ENCODE results near the gene RASGRP2. TPM values are rescaled to one million over a fixed set of nuclear protein-coding genes. Genes with fewer than 3 reads are reported as not detected.

The RASGRP2 gene
- total and polyA plus RNA-seq, 7 donors: 2.6 to 14.7 (median 8.0) TPM

GRCh38 chr11:64716473-64717267 lies 27.3 kb downstream of the RASGRP2 start:
- no peaks in the 10 kb centered on the region for H3K4me1 ChIP-seq
- H3K27ac ChIP-seq: no peak overlapping the region
- peaks cover 5 to 69% (median 25%) of the 10 kb centered on the region in 3 donors for H3K27me3 ChIP-seq (ENCODE audit: insufficient read depth in 3 of 3, low read length in 2 of 3)
- TF ChIP-seq, protein P1, sequence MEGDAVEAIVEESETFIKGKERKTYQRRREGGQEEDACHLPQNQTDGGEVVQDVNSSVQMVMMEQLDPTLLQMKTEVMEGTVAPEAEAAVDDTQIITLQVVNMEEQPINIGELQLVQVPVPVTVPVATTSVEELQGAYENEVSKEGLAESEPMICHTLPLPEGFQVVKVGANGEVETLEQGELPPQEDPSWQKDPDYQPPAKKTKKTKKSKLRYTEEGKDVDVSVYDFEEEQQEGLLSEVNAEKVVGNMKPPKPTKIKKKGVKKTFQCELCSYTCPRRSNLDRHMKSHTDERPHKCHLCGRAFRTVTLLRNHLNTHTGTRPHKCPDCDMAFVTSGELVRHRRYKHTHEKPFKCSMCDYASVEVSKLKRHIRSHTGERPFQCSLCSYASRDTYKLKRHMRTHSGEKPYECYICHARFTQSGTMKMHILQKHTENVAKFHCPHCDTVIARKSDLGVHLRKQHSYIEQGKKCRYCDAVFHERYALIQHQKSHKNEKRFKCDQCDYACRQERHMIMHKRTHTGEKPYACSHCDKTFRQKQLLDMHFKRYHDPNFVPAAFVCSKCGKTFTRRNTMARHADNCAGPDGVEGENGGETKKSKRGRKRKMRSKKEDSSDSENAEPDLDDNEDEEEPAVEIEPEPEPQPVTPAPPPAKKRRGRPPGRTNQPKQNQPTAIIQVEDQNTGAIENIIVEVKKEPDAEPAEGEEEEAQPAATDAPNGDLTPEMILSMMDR (IDR thresholded peaks at IDR 0.05): no peak
- no peaks in the 10 kb centered on the region for H3K9me3 ChIP-seq
- H3K4me3 ChIP-seq: no peak overlapping the region
- WGBS, 3 donors: 62 to 67% (median 65%) methylated on average over 15 to 21 of the region's 21 CpGs
- peak in 1 of 4 donors; percentile 9 for ATAC-seq
- intact Hi-C loops (cut with DNase I): no loop called here
- no peaks in the 10 kb centered on the region for H3K36me3 ChIP-seq (ENCODE audit: insufficient read depth in 1 of 2, low read depth in 1 of 2)
- DNase-seq: no peak

DNA sequence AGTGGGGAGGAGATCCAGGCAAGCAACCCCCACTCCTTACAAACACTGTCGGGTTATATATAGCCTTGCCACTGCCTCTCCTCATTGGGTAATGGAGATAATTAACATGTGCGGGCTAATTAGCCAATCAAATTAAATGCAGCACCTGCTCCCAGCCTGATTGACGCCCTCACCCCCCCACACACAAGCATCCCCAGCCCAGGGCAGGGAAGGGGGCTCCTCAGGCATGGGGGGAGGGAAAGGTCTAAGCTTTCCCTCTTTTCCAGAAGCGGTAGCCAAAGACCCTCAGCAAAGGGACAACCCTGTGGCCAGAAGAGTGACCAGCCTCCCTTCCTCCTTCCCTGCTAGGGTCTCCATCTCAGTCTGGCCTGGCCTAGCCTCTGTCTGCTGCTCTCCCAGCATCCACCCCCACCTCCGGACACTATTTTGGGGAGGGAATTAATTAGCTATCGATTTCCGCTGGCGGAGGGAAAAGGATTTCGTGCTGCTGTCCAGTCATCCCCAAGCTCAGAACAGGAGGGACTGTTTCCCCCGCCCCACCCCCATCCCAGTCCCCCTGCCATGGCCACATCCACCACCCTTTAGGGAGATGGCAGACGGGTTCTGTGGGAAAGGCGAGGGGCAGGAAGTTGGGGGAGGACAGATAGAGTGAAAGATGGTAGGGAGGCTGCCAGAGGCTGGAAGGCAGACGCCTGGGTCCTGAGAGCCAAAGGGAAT lies 28.0 kb downstream of the RASGRP2 start:
- ATAC-seq: no peak
- WGBS, 3 donors: 63 to 75% (median 68%) methylated on average over 13 of the region's 13 CpGs
- Histone ChIP-seq H3K4me3 (no peak overlapping the region), H3K27me3 (ENCODE audit: insufficient read depth in 3 of 3, low read length in 2 of 3) (peaks cover 5 to 75% (median 25%) of the 10 kb centered on the region in 3 donors), H3K36me3 (ENCODE audit: insufficient read depth in 1 of 2, low read depth in 1 of 2) (no peaks in the 10 kb centered on the region), H3K9me3 (no peaks in the 10 kb centered on the region), H3K4me1 (no peaks in the 10 kb centered on the region), H3K27ac (no peak overlapping the region)
- DNase-seq: no peak
- TF ChIP-seq, protein P1 (IDR thresholded peaks at IDR 0.05): no peak
- intact Hi-C loops (cut with DNase I): no loop called here

DNA sequence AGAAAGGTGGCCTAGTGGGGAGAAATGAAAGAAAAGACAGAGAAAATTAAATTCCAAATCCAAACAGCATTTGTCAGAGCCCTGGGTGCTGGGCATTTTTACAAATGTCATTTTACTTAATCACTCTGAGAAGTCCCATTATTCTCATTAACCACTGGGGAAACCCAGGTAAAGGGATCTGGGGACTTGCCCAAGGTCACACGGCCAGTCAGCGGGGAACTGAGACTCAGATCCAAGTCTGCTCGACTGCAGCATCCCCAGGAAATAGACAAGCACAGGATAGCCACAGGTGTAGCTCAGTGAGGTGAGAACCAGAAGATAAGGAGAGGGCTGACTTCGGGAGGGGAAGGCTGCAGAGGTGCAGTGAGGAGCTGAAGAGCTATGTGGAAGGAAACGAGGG lies 28.8 kb downstream of the RASGRP2 start:
- intact Hi-C loops (cut with DNase I): no loop called here
- Histone ChIP-seq H3K9me3 (no peaks in the 10 kb centered on the region), H3K4me3 (no peak overlapping the region), H3K4me1 (no peaks in the 10 kb centered on the region), H3K27me3 (ENCODE audit: insufficient read depth in 3 of 3, low read length in 2 of 3) (peaks cover 5 to 81% (median 23%) of the 10 kb centered on the region in 3 donors), H3K27ac (no peak overlapping the region), H3K36me3 (ENCODE audit: insufficient read depth in 1 of 2, low read depth in 1 of 2) (no peaks in the 10 kb centered on the region)
- 55 to 73% (median 67%) methylated on average over 5 of the region's 5 CpGs for WGBS, 3 donors
- DNase-seq: no peak
- no peak for ATAC-seq
- TF ChIP-seq, protein P1 (IDR thresholded peaks at IDR 0.05): no peak

DNA sequence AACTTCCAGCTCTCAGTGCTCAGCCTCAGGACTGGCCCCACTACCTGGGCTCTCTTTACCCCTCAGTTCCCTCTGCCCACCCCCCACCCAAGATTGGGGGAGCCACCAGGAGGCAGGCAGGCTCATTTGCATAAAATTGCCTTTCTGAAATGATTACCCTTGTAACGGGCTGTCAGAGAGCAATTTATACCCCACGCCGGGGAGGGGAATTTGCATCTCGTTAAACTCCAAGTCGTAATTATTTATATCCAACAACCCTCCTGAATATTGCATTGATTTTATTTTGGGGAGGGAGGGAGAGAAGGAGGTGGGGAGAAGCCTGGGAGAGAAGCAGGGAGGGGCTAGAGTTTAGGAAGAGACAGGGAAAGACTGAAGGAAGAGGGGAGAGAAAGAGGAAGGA lies 29.3 kb downstream of the RASGRP2 start:
- Histone ChIP-seq H3K27ac (no peak overlapping the region), H3K36me3 (ENCODE audit: insufficient read depth in 1 of 2, low read depth in 1 of 2) (no peaks in the 10 kb centered on the region), H3K4me1 (no peaks in the 10 kb centered on the region), H3K9me3 (no peaks in the 10 kb centered on the region), H3K27me3 (ENCODE audit: insufficient read depth in 3 of 3, low read length in 2 of 3) (peaks cover 5 to 79% (median 23%) of the 10 kb centered on the region in 3 donors), H3K4me3 (no peak overlapping the region)
- TF ChIP-seq, protein P1 (IDR thresholded peaks at IDR 0.05): no peak
- intact Hi-C loops (cut with DNase I): no loop called here
- ATAC-seq: no peak
- WGBS, 3 donors: 69 to 81% (median 75%) methylated on average over 5 of the region's 5 CpGs
- no peak for DNase-seq

Data from psoas muscle (tissue), 8 donors.